Measurements from ENCODE around the gene TTLL9. TPM values are rescaled to one million over a fixed set of nuclear protein-coding genes. Genes with fewer than 3 reads are reported as not detected.

The TTLL9 gene
- total RNA-seq, 3 donors from 2014 or later, result 0.16 to 2.9 (median 0.98) TPM

GRCh38 chr20:31846793-31847138 lies 23.7 kb upstream of the TTLL9 start:
- intact Hi-C loops (cut with DNase I; ENCODE audit: low total_unique reads), result no loop called here
- no peak for DNase-seq (ENCODE audit: low spot score in 2 of 2)
- H3K4me1 ChIP-seq, result no peaks in the 10 kb centered on the region
- no peaks in the 10 kb centered on the region for H3K9me3 ChIP-seq
- no peak overlapping the region for H3K27ac ChIP-seq
- H3K27me3 ChIP-seq, result peaks cover 0 to 18% of the 10 kb centered on the region in 2 donors
- H3K36me3 ChIP-seq, result no peaks in the 10 kb centered on the region
- H3K4me3 ChIP-seq, result no peak overlapping the region
- TF ChIP-seq POLR2AphosphoS5 (IDR thresholded peaks at IDR 0.05), result no peak
- no peak for TF ChIP-seq CTCF (IDR thresholded peaks at IDR 0.05)
- TF ChIP-seq POLR2A (IDR thresholded peaks at IDR 0.05), result no peak

GRCh38 chr20:31848088-31848999 lies 22.1 kb upstream of the TTLL9 start:
- intact Hi-C loops (cut with DNase I; ENCODE audit: low total_unique reads), result no loop called here
- Histone ChIP-seq H3K27me3 (peaks cover 0 to 22% of the 10 kb centered on the region in 2 donors), H3K36me3 (no peaks in the 10 kb centered on the region), H3K4me1 (no peaks in the 10 kb centered on the region), H3K27ac (no peak overlapping the region), H3K4me3 (no peak overlapping the region), H3K9me3 (no peaks in the 10 kb centered on the region)
- TF ChIP-seq POLR2AphosphoS5 (IDR thresholded peaks at IDR 0.05), result no peak
- TF ChIP-seq POLR2A (IDR thresholded peaks at IDR 0.05), result no peak
- TF ChIP-seq CTCF (IDR thresholded peaks at IDR 0.05), result no peak
- no peak for DNase-seq (ENCODE audit: low spot score in 2 of 2)

- H3K27me3 ChIP-seq, result peaks cover 0 to 22% of the 10 kb centered on the region in 2 donors
- intact Hi-C loops (cut with DNase I; ENCODE audit: low total_unique reads), result no loop called here
- no peaks in the 10 kb centered on the region for H3K36me3 ChIP-seq
- H3K4me3 ChIP-seq, result peak overlapping the region in 1 of 3 donors; percentile 19
- TF ChIP-seq CTCF (IDR thresholded peaks at IDR 0.05) (no peak), POLR2A (IDR thresholded peaks at IDR 0.05) (no peak), POLR2AphosphoS5 (IDR thresholded peaks at IDR 0.05) (no peak)
- no peaks in the 10 kb centered on the region for H3K4me1 ChIP-seq
- no peaks in the 10 kb centered on the region for H3K9me3 ChIP-seq
- no peak for DNase-seq (ENCODE audit: low spot score in 2 of 2)
- H3K27ac ChIP-seq, result no peak overlapping the region
These were observed 21.0 kb upstream of the TTLL9 start for GRCh38 chr20:31849306-31849930.

GRCh38 chr20:31851240-31851955 lies 19.0 kb upstream of the TTLL9 start:
- TF ChIP-seq POLR2A (IDR thresholded peaks at IDR 0.05) (no peak), POLR2AphosphoS5 (IDR thresholded peaks at IDR 0.05) (no peak), CTCF (IDR thresholded peaks at IDR 0.05) (no peak)
- Histone ChIP-seq H3K4me1 (no peaks in the 10 kb centered on the region), H3K27me3 (peaks cover 0 to 22% of the 10 kb centered on the region in 2 donors), H3K27ac (no peak overlapping the region), H3K9me3 (no peaks in the 10 kb centered on the region), H3K36me3 (no peaks in the 10 kb centered on the region), H3K4me3 (no peak overlapping the region)
- no peak for DNase-seq (ENCODE audit: low spot score in 2 of 2)
- intact Hi-C loops (cut with DNase I; ENCODE audit: low total_unique reads), result loop anchor here (10.0 kb wide), 2 partner anchors 103 to 1143 kb away; partner anchors contain the start of gene PDRG1

All from breast epithelium (tissue), 4 donors.